HG03378 (cell line): Measurements from ENCODE around the gene MOGAT2.
"Not testable (repeated sequence)": the region's sequence is repeated elsewhere in the genome, so short reads cannot be mapped to it uniquely, and the experiment has no call there.

ENCODE experiments used
- ATAC-seq: cut with Tn5 transposase; IDR thresholded peaks from one replicate; pipeline ENCODE4 v1.9.1; 2021; ENCODE audit warnings: mild to moderate bottlenecking, moderate library complexity; ENCODE audit not compliant: unreplicated experiment

MOGAT2 gene

DNA sequence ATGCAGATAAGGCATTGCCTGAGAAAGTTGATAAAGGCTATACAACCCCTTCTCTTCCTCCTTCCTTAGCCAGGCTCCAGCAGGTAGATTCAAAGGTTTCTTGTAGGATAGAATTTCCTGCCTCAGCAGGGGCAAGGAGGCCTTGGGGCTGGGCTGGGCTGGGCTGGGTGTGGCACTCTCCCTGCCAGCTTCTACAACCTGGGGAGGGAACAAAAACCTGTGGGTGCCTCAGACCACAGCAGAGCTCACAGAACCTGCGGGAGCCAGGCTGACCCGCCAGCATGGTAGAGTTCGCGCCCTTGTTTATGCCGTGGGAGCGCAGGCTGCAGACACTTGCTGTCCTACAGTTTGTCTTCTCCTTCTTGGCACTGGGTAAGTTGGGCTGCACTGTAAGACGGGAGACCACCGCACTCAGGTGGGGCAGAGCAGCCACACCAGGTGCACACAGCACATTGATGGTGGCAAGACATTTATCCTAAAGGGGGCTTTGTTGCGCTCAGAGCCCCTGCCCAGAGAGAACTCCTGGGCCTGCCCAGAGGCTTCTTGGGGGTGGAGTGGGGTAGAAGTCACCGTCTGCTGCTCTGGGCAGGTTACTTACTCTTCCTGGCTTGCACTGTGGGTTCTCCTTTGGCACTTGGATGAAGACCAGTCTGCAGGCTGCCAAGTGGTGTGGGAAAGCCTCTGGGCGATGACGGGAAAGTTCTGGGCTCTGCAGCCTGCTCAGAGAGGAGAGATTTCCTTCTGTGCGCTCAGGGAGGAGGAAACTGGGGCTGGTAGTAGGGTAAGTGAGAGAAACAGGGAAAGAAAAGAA is at the start of gene MOGAT2:
Gene MOGAT2, plus strand, starts transcription at position 231 of the 811 bp plus-strand sequence. Its CDS starts 51 bp downstream, at position 282.
- ATAC-seq, result no peak

DNA sequence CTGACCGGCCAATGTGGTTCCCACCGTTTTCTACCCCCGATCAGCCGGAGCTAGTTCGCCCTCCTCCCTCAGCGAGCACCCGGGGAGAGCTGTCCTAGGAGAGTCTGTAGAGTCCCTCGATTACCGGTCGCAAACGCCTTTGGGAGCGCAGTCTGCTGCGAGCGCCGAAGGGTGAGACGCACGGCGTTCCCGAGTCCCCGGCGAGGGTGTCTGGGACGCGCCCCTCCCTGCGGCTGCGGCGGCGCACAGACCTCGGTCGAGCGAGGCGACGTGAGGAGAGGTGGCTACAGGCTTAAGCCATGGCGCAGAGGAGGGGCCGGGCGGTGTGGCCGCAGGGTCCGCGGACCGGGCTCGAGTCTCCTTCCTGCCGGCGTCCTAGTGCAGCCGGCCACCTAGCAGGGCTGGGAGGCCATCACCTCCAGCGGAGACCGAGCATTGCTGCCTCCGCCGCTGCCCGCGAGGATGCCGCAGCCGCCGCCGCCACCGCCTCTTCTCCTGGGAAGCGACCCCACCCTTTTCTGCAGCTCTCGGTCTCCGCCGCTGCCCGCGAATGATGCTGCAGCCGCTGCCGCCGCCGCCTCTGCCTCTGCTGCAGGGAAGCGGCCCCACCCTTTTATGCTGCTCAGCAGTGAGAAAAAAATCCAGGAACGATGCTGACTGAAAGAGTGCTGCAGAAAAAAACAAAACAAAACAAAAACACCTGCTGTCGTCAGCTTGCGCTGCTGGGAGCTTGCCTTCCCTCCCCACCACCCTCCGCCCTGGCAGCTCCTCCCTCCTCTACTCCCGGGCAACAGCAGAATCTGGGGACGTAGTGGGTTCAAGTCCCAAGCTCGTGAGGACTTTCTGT is 49.0 kb upstream of the MOGAT2 start, which contains the start of gene MAP6:
Gene MAP6, minus strand, starts transcription at position 588 of the 847 bp plus-strand sequence. CDS start 669 bp downstream, outside the sequence.
- no peak for ATAC-seq

DNA sequence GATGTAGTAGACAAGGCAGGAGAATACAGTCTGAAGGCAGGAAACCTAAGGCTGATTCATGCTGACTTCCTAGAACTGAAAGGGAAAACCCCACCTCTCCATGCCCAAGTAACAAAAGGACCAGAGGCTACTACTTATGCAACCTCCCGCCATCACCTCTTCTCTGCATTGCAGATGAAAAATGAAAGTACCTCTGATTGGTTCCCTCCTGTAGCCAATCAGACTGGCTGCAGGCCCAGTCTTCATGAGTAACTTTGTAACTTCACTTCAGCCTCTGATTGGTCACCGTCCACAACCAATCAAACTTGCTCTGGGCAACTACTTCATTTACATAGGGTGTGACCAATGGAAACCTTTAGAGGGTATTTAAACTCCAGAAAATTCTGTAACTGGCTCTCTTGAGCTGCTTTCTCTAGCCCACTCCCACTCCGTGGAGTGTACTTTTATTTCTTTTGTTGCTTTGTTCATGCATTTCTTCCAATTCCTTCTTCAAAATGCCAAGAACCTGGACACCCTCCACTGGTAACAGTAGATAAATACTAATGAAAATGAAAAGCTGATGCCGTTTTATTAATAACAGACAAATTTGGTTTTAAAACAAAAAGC is 43.6 kb upstream of the MOGAT2 start:
- no peak for ATAC-seq

DNA sequence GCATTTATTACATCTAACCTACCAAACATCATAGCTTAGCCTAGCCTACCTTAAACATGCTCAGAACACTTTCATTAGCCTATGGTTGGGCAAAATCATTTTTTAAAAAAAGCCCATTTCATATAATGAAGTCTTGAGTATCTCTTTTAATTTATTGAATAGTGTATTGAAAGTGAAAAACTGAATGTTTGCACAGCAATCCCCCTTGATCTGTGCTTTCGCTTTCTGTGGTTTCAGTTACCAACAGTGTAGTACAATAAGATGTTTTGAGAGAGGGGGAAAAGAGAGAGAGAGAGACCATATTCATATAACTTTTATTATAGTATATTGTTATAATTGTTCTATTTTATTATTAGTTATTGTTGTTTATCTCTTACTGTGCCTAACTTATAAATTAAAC is 40.4 kb upstream of the MOGAT2 start:
- ATAC-seq, result no peak

DNA sequence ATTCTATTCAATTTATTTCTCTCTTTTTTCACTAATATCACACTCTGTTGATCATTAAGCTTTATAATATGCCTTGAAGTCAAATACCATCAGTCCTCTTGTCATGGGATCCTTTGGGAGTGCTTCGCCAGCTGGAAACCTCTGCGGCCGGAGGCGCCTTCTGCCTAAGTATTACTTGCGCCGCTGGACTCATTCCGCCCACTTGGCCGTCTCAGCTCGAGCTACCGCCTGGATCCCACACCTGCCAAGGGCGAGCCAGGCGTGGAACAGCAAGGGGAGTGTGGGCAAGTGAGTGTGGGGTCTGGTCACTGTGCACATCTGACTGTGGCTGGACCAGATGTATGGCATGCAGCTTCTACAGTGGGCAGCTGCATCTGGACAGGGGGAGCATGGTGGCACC is 39.7 kb upstream of the MOGAT2 start:
- no peak for ATAC-seq

DNA sequence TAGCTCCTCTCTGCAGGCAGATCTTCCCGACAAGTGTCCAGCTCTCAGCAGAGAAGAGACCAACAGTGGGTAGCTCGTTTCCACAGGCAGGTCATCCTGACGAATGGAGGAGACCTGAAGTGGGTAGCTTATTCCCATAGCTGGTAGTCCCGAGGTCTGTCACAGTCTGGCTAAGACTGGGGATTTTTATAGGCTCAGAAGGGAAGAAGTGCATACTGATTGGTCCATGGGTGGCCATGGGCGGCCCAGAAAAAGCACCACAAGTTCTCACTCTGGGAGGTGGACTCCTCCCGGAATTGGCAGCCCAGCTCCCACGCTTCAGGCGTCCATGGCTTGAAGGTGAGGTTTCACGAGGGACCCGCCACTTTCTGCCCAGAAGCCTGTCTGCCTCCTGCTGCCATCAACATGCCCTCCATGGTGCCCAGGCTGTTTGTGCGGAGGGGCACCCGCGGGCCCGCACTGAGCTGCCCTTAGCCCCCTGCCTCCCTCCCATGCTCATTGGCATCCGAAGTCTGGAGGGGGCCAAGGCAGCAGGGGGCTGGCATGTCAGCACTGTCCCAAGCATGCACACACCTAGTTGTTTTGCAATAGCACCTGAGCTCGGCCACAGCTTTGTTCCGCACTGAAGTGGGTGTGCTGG is 38.9 kb upstream of the MOGAT2 start:
- ATAC-seq, result no peak

DNA sequence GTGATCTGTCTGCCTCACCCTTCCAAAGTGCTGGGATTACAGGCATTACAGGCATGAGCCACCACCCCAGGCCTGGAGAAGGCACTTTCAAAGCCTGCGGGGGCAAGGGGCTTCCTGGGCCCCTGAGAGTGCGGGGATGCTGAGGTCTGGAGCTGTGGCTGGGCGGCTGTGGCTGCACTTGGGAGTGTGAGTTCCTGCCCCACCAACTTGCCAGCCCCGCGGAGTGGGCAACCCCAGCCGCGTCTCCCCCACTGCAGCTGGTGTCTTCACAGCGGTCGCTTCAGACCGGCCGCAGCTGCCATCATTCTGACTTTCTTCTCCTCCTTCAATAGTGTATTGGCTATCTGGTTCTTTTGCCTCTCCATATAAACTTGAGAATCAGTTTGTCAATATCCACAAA is 38.1 kb upstream of the MOGAT2 start:
- ATAC-seq, result no peak

DNA sequence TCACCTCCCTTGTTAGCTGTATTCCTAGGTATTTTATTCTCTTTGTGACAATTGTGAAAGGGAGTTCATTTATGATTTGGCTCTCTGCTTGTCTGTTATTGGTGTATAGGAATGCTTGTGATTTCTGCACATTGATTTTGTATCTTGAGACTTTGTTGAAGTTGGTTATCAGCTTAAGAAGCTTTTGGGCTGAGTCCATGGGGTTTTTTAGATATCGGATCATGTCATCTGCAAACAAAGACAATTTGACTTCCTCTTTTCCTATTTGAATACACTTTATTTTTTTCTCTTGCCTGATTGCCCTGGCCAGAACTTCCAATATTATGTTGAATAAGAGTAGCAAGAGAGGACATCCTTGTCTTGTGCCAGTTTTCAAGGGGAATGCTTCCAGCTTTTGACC is 33.8 kb upstream of the MOGAT2 start:
- ATAC-seq, result not testable (repeated sequence)

DNA sequence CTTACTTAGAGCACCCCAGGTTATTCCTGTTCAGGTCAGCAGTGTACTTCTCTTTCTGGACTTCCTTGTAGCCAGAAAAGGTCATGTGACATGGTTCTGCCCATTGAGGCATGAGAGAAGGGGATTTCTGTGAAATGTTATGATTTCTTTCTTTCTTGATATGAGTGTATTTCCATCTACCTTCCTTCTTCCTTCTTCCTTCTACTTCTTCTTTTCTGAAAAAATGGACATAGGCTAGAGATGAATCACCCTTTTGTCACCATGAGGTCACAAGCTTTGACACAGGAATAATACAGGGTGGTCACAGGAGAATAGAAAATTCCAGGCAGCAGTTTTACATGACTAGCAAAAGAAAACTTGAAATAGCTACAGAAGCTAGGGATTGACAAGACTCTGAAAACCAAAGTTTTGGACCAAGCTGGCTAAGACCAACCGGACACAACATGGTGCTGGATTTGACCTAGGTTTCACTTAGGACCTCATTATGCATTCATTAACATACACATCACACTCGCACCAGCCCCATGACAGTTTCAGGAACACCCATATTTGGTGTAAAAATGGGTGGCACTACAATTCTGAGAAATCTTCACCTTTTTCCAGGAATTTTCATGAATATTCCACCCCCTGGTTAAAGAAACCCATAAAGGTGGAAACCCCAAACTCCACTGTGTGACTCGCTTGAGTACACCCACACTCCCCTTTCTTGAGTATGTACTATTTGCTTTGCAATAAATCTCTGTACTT is 27.6 kb upstream of the MOGAT2 start:
- ATAC-seq, result peak; percentile 73

DNA sequence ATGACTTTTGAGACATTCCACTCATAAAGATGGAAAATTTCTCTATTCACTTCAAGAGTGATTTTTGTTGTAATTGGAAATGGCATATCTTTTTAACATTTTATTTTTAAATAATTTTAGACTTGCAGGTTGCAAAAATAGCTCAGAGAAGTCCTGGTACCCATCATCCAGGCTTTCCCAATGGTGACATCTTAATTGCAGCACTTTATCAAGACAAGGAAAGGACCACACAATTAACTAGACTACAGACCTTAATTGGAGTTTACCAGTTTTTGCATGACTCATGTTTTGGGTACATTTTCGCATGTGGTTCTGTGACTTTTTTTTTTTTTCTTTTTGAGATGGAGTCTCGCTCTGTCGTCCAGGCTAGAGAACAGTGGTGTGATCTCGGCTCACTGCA is 25.8 kb upstream of the MOGAT2 start:
- no peak for ATAC-seq

DNA sequence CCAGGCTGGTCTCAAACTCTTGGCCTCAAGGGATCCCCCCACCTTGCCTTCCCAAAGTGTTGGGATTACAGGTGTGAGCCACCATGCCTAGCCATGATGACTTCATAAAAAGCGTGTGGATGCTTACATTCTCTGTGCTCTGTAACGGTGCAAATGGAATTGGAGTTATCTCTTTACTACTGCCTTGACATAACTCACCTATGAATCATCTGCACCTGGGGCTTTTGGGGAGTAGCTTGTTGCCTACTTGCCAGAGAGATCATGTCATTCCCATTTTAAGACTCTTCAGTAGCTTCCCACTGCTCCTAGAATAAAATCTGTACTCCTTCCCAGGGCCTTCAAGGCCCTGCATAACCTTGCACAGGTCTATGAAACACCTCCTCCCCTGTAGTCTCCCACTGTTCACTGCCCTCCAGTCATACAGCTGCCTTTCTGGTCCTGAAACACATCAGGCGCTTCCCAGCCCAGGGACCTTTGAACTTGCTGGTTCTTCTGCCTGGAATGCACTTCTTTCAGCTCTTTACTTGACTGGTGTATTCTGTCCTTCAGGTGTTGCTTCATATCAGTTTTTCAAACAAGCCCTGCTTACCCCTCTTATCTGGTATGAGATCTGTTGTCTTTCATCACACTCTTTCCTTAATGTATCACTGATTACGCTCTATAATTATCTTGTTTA is 19.6 kb upstream of the MOGAT2 start:
- no peak for ATAC-seq

DNA sequence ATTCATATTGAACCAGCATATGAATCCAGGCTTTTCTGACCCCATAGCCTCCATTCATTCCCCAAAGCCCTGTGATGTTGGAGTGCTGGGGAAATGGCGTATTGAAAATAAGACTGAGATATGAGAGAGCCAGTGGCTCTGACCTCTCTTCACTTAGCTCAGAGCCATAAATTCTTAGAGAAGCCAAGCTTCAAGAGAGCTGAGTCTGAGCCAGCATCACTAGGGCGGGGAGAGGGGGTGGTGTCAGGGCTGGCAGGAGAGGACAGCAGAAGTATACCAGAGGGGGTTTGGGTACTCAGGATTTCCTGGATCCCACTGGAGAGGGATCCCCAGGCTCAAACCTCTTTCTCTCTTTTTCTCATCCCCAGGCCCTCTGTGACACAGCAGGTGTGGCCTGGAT is 16.7 kb upstream of the MOGAT2 start:
- no peak for ATAC-seq

DNA sequence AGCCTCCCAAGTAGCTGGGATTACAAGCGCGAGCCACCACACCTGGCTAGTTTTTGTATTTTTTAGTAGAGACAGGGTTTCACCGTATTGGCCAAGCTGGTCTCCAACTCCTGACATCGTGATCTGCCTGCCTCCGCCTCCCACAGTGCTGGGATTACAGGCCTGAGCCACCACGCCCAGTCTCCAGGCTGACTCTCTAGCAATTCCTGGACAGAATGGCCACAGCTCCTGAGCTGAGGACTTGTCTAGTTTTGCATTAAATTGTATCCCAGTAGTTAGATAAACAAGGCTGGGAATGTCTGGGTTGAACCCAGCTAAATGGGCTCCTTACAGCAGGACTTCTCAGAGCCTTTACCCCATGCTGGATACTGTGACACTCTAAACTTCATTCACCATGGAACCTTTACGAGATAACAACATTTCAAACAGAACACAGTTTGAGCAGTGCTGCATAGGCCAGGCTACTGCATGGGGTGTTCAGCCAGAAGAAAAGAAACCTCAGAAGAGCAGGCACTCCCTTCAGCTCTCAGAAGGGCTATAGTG is 13.9 kb upstream of the MOGAT2 start:
- no peak for ATAC-seq

DNA sequence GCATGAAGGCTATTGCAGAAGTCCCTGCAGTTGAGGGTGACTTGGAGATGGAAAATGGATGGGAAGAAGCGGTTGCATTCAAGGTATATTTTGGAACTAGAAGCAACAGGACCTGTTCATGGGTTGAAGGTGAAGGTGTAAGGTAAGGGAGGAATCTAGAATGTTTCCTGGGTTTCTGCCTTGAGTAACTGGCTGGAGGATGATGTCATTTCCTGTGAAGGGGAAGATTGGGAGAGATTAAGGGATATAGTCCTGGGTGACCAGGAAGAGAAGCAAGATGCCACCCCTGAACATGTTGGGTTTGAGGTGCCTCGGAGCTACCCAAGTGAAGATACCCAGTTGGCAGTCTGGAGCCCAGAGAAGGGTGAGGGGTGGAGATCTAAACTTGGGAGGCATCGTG is 12.1 kb upstream of the MOGAT2 start:
- no peak for ATAC-seq

DNA sequence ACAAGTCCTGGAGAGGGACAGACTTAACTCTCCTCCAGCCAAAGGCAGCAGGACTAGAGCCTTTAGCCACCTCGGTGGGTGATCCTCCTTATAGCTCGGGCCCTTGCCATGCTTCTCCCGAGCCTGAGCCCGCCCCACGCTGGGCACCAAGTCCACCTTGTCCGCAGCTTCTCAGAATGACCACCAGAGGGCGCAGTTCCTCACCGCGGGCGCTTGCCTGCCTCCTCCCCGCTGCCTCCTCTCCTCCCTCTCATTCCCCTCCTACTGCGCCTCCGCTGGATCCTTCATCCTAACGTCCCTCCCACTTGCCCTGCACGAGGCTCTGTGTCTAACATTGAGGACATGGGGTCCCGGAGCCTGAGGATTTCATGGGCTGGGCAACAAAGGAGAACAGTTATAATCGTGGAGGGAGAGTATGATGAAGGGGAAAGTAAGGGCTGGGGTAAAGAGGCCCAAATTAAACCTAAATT is 11.3 kb upstream of the MOGAT2 start:
- ATAC-seq, result no peak

DNA sequence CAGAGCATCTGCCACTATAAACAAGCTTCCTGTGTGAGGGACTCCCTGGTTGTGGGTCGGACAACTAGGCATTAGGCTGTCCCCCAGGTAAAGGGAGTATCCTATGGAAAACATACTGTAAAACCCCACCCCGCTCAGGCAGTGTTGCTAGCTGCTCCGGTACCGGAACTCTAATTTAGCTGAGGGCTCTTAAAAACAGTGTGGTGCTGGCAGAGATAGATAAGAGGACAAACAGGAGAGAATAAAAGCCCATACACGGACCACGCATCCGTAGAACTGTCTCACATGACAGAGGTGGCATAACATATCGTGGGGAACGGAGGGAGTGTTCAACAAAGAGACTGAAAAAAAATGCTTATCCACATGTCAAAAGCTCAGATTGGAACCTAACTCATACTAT is 3.4 kb upstream of the MOGAT2 start:
- no peak for ATAC-seq

DNA sequence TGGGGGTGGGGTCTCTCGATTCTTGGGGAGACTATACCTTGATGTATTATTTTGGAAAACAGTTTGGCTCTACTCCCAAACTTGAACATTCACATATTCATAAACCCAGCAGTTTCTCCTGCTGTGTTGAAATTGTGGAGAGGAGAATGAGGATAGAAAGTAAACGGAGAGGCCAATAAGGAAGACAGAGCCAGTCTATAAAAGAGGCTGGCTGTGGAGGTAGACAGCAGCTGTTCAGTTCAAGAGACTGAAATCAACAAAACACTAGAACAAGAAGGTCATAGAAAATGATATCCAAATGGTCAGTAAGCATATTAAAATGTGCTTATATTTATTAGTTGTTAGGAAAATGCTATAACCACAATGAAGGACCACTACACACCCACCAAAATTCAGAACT is 1.9 kb upstream of the MOGAT2 start:
- ATAC-seq, result no peak

DNA sequence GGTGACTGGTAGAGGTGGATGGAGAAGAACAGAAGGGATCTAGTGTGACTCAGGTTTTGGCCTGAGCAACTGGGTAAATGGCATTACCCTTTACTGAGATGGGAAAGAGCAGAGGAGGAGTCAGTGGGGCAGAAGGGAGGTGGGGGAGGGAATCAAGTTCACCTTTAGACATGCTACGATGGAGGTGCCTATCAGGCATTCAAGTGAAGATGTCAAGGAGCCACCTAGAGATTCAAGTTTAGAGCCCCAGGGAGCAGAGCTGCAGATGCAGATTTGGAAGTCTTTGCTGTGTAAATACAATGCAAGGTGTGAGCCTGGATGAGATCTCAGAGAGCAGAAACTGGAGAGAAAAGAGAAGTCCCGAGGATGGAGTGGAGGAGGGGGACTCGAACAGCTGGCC is 979 bp upstream of the MOGAT2 start:
- no peak for ATAC-seq
